ENCODE measurements around the gene HSD17B8. TPM values are rescaled to one million over a fixed set of nuclear protein-coding genes. Genes with fewer than 3 reads are reported as not detected.
A peak's percentile ranks its signal among the peaks of the same experiment; 100 is the strongest.

HSD17B8 gene
- total RNA-seq, 2 donors from 2014 or later = 5.7 to 6.8 TPM

DNA sequence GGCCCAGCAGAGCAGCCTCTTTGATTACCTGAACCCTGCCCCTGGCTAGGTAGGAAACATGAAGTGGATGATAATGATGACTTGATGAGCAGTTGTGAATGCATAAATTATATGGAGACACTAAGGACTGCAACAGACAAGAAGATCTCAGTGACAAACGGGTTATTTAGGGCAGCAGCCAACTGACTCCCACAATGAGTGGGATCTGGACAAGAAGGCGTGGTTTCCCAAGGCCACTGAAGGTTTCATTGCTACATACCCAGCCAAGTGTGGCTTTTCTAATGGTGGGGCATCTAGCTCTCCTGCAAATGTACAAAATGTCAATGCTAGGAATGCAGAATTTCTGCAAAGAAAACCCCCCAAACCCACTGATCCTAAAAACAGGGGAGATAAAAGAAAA is 33.3 kb downstream of the HSD17B8 start:
- H3K27me3 Mint-ChIP-seq (ENCODE audit: insufficient read depth) = peaks cover 31% of the 10 kb centered on the region
- H3K27ac ChIP-seq (ENCODE audit: low read depth, low read length) = no peak overlapping the region
- WGBS, 2 experiments (ENCODE audit: insufficient coverage in 1 of 2, insufficient read length in 1 of 2) = 84 to 93% methylated on average over 2 of the region's 2 CpGs
- H3K36me3 ChIP-seq (ENCODE audit: control insufficient read depth, insufficient read depth, low read length) = no peaks in the 10 kb centered on the region
- no peaks in the 10 kb centered on the region for H3K9me3 ChIP-seq (ENCODE audit: control insufficient read depth, low read length)
- no peaks in the 10 kb centered on the region for H3K9me3 Mint-ChIP-seq
- H3K4me3 ChIP-seq (ENCODE audit: low read length) = no peak overlapping the region
- H3K4me3 Mint-ChIP-seq = no peak overlapping the region
- H3K9ac ChIP-seq (ENCODE audit: extremely low read depth, low read length, poor library complexity, severe bottlenecking) = no peak overlapping the region
- H3K27ac Mint-ChIP-seq = no peak overlapping the region
- peaks cover 15% of the 10 kb centered on the region for H3K27me3 ChIP-seq (ENCODE audit: control insufficient read depth, insufficient read depth, low read length, poor library complexity, severe bottlenecking)
- H3K4me1 Mint-ChIP-seq = peaks cover 12% of the 10 kb centered on the region
- TF ChIP-seq, protein P1, sequence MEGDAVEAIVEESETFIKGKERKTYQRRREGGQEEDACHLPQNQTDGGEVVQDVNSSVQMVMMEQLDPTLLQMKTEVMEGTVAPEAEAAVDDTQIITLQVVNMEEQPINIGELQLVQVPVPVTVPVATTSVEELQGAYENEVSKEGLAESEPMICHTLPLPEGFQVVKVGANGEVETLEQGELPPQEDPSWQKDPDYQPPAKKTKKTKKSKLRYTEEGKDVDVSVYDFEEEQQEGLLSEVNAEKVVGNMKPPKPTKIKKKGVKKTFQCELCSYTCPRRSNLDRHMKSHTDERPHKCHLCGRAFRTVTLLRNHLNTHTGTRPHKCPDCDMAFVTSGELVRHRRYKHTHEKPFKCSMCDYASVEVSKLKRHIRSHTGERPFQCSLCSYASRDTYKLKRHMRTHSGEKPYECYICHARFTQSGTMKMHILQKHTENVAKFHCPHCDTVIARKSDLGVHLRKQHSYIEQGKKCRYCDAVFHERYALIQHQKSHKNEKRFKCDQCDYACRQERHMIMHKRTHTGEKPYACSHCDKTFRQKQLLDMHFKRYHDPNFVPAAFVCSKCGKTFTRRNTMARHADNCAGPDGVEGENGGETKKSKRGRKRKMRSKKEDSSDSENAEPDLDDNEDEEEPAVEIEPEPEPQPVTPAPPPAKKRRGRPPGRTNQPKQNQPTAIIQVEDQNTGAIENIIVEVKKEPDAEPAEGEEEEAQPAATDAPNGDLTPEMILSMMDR (conservative IDR thresholded peaks at IDR 0.05) = no peak
- H3K4me1 ChIP-seq (ENCODE audit: control insufficient read depth, insufficient read depth, low read length) = no peaks in the 10 kb centered on the region
- H3K36me3 Mint-ChIP-seq (ENCODE audit: low read depth) = no peaks in the 10 kb centered on the region
- DNase-seq = peak; percentile 8

- TF ChIP-seq, protein P1 (conservative IDR thresholded peaks at IDR 0.05) = no peak
- H3K27ac Mint-ChIP-seq = no peak overlapping the region
- no peaks in the 10 kb centered on the region for H3K9me3 Mint-ChIP-seq
These were observed 37.5 kb downstream of the HSD17B8 start for GRCh38 chr6:33241968-33242367.

GRCh38 chr6:33243476-33243875 is 39.0 kb downstream of the HSD17B8 start:
- Histone ChIP-seq H3K36me3 (ENCODE audit: control insufficient read depth, insufficient read depth, low read length) (no peaks in the 10 kb centered on the region), H3K27ac (ENCODE audit: low read depth, low read length) (no peak overlapping the region), H3K4me1 (ENCODE audit: control insufficient read depth, insufficient read depth, low read length) (peaks cover 1% of the 10 kb centered on the region), H3K27me3 (ENCODE audit: control insufficient read depth, insufficient read depth, low read length, poor library complexity, severe bottlenecking) (peaks cover 42% of the 10 kb centered on the region), H3K9ac (ENCODE audit: extremely low read depth, low read length, poor library complexity, severe bottlenecking) (no peak overlapping the region), H3K4me3 (ENCODE audit: low read length) (no peak overlapping the region), H3K9me3 (ENCODE audit: control insufficient read depth, low read length) (no peaks in the 10 kb centered on the region)
- TF ChIP-seq, protein P1 (conservative IDR thresholded peaks at IDR 0.05) = no peak
- no peak for DNase-seq
- Mint-ChIP-seq H3K9me3 (no peaks in the 10 kb centered on the region), H3K27me3 (ENCODE audit: insufficient read depth) (peaks cover 55% of the 10 kb centered on the region), H3K36me3 (ENCODE audit: low read depth) (no peaks in the 10 kb centered on the region), H3K4me3 (no peak overlapping the region), H3K4me1 (peaks cover 3% of the 10 kb centered on the region), H3K27ac (no peak overlapping the region)
- 56 to 60% methylated on average over 1 of the region's 1 CpG for WGBS, 2 experiments (ENCODE audit: insufficient coverage in 1 of 2, insufficient read length in 1 of 2)

More at GRCh38 chr6:33241968-33242367, 37.5 kb downstream of the HSD17B8 start:
- Histone ChIP-seq H3K4me1 (ENCODE audit: control insufficient read depth, insufficient read depth, low read length) (no peaks in the 10 kb centered on the region), H3K9ac (ENCODE audit: extremely low read depth, low read length, poor library complexity, severe bottlenecking) (no peak overlapping the region), H3K36me3 (ENCODE audit: control insufficient read depth, insufficient read depth, low read length) (no peaks in the 10 kb centered on the region), H3K27me3 (ENCODE audit: control insufficient read depth, insufficient read depth, low read length, poor library complexity, severe bottlenecking) (peaks cover 39% of the 10 kb centered on the region), H3K9me3 (ENCODE audit: control insufficient read depth, low read length) (no peaks in the 10 kb centered on the region), H3K27ac (ENCODE audit: low read depth, low read length) (no peak overlapping the region), H3K4me3 (ENCODE audit: low read length) (no peak overlapping the region)
- peaks cover 46% of the 10 kb centered on the region for H3K27me3 Mint-ChIP-seq (ENCODE audit: insufficient read depth)
- DNase-seq = no peak
- H3K4me3 Mint-ChIP-seq = no peak overlapping the region
- 83 to 87% methylated on average over 1 to 3 of the region's 3 CpGs for WGBS, 2 experiments (ENCODE audit: insufficient coverage in 1 of 2, insufficient read length in 1 of 2)
- H3K4me1 Mint-ChIP-seq = peaks cover 2% of the 10 kb centered on the region
- no peaks in the 10 kb centered on the region for H3K36me3 Mint-ChIP-seq (ENCODE audit: low read depth)
